ENCODE measurements around the gene CNTNAP2.

DNA sequence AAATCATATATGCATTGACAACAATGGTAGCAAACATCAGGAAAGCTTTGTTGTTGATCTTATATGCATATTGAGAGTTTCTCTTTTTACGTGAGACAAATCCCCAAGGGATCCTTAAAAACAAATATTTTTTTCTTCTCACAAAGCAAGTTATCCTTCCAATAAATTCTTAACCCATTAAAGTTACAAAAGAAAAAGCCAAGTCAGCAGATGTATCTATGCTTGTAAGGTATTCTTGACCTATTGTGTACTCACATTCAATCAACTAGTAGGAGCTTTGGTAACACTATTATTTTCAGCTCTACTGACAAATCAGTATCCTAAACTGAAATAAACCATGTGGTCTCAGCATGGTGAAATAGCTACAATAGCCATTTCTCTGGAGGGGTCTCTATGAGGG, 586.3 kb downstream of the CNTNAP2 start:
- TF ChIP-seq SUZ12 (IDR thresholded peaks at IDR 0.05; ENCODE audit: low read depth, low read length), result no peak
- TF ChIP-seq, protein P1, sequence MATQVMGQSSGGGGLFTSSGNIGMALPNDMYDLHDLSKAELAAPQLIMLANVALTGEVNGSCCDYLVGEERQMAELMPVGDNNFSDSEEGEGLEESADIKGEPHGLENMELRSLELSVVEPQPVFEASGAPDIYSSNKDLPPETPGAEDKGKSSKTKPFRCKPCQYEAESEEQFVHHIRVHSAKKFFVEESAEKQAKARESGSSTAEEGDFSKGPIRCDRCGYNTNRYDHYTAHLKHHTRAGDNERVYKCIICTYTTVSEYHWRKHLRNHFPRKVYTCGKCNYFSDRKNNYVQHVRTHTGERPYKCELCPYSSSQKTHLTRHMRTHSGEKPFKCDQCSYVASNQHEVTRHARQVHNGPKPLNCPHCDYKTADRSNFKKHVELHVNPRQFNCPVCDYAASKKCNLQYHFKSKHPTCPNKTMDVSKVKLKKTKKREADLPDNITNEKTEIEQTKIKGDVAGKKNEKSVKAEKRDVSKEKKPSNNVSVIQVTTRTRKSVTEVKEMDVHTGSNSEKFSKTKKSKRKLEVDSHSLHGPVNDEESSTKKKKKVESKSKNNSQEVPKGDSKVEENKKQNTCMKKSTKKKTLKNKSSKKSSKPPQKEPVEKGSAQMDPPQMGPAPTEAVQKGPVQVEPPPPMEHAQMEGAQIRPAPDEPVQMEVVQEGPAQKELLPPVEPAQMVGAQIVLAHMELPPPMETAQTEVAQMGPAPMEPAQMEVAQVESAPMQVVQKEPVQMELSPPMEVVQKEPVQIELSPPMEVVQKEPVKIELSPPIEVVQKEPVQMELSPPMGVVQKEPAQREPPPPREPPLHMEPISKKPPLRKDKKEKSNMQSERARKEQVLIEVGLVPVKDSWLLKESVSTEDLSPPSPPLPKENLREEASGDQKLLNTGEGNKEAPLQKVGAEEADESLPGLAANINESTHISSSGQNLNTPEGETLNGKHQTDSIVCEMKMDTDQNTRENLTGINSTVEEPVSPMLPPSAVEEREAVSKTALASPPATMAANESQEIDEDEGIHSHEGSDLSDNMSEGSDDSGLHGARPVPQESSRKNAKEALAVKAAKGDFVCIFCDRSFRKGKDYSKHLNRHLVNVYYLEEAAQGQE (IDR thresholded peaks at IDR 0.05; ENCODE audit: borderline replicate concordance in 1 of 2, low read depth in 1 of 2, low read length in 2 of 2), result no peak
